ENCODE results near the gene JUP. TPM values are rescaled to one million over a fixed set of nuclear protein-coding genes. Genes with fewer than 3 reads are reported as not detected.

Gene JUP
- total RNA-seq, 1 donor from 2014 or later = 1.3 TPM

- intact Hi-C loops (cut with micrococcal nuclease) = no loop called here
- Mint-ChIP-seq H3K27me3 (ENCODE audit: low read depth) (no peaks in the 10 kb centered on the region), H3K4me3 (ENCODE audit: low read depth) (no peak overlapping the region), H3K4me1 (ENCODE audit: low read depth) (no peaks in the 10 kb centered on the region), H3K36me3 (ENCODE audit: low read depth) (no peaks in the 10 kb centered on the region), H3K27ac (no peak overlapping the region), H3K9me3 (no peaks in the 10 kb centered on the region)
- no peak for DNase-seq (ENCODE audit: low spot score)
Measured at GRCh38 chr17:41771389-41772206, 14.9 kb downstream of the JUP start.

GRCh38 chr17:41769985-41770384 lies 16.5 kb downstream of the JUP start:
- H3K27ac Mint-ChIP-seq = no peak overlapping the region
- no peaks in the 10 kb centered on the region for H3K36me3 Mint-ChIP-seq (ENCODE audit: low read depth)
- H3K4me3 Mint-ChIP-seq (ENCODE audit: low read depth) = no peak overlapping the region
- no peaks in the 10 kb centered on the region for H3K4me1 Mint-ChIP-seq (ENCODE audit: low read depth)
- H3K9me3 Mint-ChIP-seq = no peaks in the 10 kb centered on the region
- DNase-seq (ENCODE audit: low spot score) = no peak
- intact Hi-C loops (cut with micrococcal nuclease) = no loop called here
- H3K27me3 Mint-ChIP-seq (ENCODE audit: low read depth) = no peaks in the 10 kb centered on the region

GRCh38 chr17:41769346-41769862 lies 17.1 kb downstream of the JUP start:
- Mint-ChIP-seq H3K36me3 (ENCODE audit: low read depth) (no peaks in the 10 kb centered on the region), H3K4me1 (ENCODE audit: low read depth) (no peaks in the 10 kb centered on the region), H3K9me3 (no peaks in the 10 kb centered on the region), H3K27ac (no peak overlapping the region), H3K27me3 (ENCODE audit: low read depth) (no peaks in the 10 kb centered on the region), H3K4me3 (ENCODE audit: low read depth) (no peak overlapping the region)
- intact Hi-C loops (cut with micrococcal nuclease) = no loop called here
- no peak for DNase-seq (ENCODE audit: low spot score)

GRCh38 chr17:41768682-41769288 lies 17.7 kb downstream of the JUP start:
- intact Hi-C loops (cut with micrococcal nuclease) = no loop called here
- Mint-ChIP-seq H3K27me3 (ENCODE audit: low read depth) (no peaks in the 10 kb centered on the region), H3K27ac (no peak overlapping the region), H3K4me3 (ENCODE audit: low read depth) (no peak overlapping the region), H3K36me3 (ENCODE audit: low read depth) (no peaks in the 10 kb centered on the region), H3K4me1 (ENCODE audit: low read depth) (no peaks in the 10 kb centered on the region), H3K9me3 (no peaks in the 10 kb centered on the region)
- DNase-seq (ENCODE audit: low spot score) = no peak

GRCh38 chr17:41767324-41768042 lies 19.0 kb downstream of the JUP start:
- DNase-seq (ENCODE audit: low spot score) = no peak
- H3K4me1 Mint-ChIP-seq (ENCODE audit: low read depth) = no peaks in the 10 kb centered on the region
- no peak overlapping the region for H3K4me3 Mint-ChIP-seq (ENCODE audit: low read depth)
- intact Hi-C loops (cut with micrococcal nuclease) = no loop called here
- H3K27me3 Mint-ChIP-seq (ENCODE audit: low read depth) = no peaks in the 10 kb centered on the region
- H3K27ac Mint-ChIP-seq = no peak overlapping the region
- H3K36me3 Mint-ChIP-seq (ENCODE audit: low read depth) = no peaks in the 10 kb centered on the region
- H3K9me3 Mint-ChIP-seq = no peaks in the 10 kb centered on the region

- Mint-ChIP-seq H3K4me1 (ENCODE audit: low read depth) (no peaks in the 10 kb centered on the region), H3K27me3 (ENCODE audit: low read depth) (no peaks in the 10 kb centered on the region), H3K9me3 (no peaks in the 10 kb centered on the region), H3K36me3 (ENCODE audit: low read depth) (no peaks in the 10 kb centered on the region), H3K27ac (no peak overlapping the region), H3K4me3 (ENCODE audit: low read depth) (no peak overlapping the region)
- intact Hi-C loops (cut with micrococcal nuclease) = no loop called here
- no peak for DNase-seq (ENCODE audit: low spot score)
Measured at GRCh38 chr17:41766135-41766534, 20.4 kb downstream of the JUP start.

GRCh38 chr17:41763327-41763726 lies 23.2 kb downstream of the JUP start:
- no peaks in the 10 kb centered on the region for H3K27me3 Mint-ChIP-seq (ENCODE audit: low read depth)
- H3K4me1 Mint-ChIP-seq (ENCODE audit: low read depth) = no peaks in the 10 kb centered on the region
- no peak overlapping the region for H3K4me3 Mint-ChIP-seq (ENCODE audit: low read depth)
- no peaks in the 10 kb centered on the region for H3K9me3 Mint-ChIP-seq
- no peak overlapping the region for H3K27ac Mint-ChIP-seq
- intact Hi-C loops (cut with micrococcal nuclease) = no loop called here
- no peaks in the 10 kb centered on the region for H3K36me3 Mint-ChIP-seq (ENCODE audit: low read depth)
- DNase-seq (ENCODE audit: low spot score) = no peak

- H3K9me3 Mint-ChIP-seq = no peaks in the 10 kb centered on the region
- no peak overlapping the region for H3K27ac Mint-ChIP-seq
- H3K4me3 Mint-ChIP-seq (ENCODE audit: low read depth) = no peak overlapping the region
- intact Hi-C loops (cut with micrococcal nuclease) = no loop called here
- H3K27me3 Mint-ChIP-seq (ENCODE audit: low read depth) = no peaks in the 10 kb centered on the region
- no peaks in the 10 kb centered on the region for H3K4me1 Mint-ChIP-seq (ENCODE audit: low read depth)
- no peak for DNase-seq (ENCODE audit: low spot score)
- no peaks in the 10 kb centered on the region for H3K36me3 Mint-ChIP-seq (ENCODE audit: low read depth)
Measured at GRCh38 chr17:41762841-41763240, 23.7 kb downstream of the JUP start.

- DNase-seq (ENCODE audit: low spot score) = no peak
- no peak overlapping the region for H3K4me3 Mint-ChIP-seq (ENCODE audit: low read depth)
- H3K4me1 Mint-ChIP-seq (ENCODE audit: low read depth) = no peaks in the 10 kb centered on the region
- no peak overlapping the region for H3K27ac Mint-ChIP-seq
- no peaks in the 10 kb centered on the region for H3K9me3 Mint-ChIP-seq
- no peaks in the 10 kb centered on the region for H3K36me3 Mint-ChIP-seq (ENCODE audit: low read depth)
- intact Hi-C loops (cut with micrococcal nuclease) = no loop called here
- no peaks in the 10 kb centered on the region for H3K27me3 Mint-ChIP-seq (ENCODE audit: low read depth)
Measured at GRCh38 chr17:41762391-41762790, 24.1 kb downstream of the JUP start.

- H3K36me3 Mint-ChIP-seq (ENCODE audit: low read depth) = no peaks in the 10 kb centered on the region
- H3K9me3 Mint-ChIP-seq = no peaks in the 10 kb centered on the region
- DNase-seq (ENCODE audit: low spot score) = no peak
- no peaks in the 10 kb centered on the region for H3K4me1 Mint-ChIP-seq (ENCODE audit: low read depth)
- H3K4me3 Mint-ChIP-seq (ENCODE audit: low read depth) = no peak overlapping the region
- no peak overlapping the region for H3K27ac Mint-ChIP-seq
- H3K27me3 Mint-ChIP-seq (ENCODE audit: low read depth) = no peaks in the 10 kb centered on the region
- intact Hi-C loops (cut with micrococcal nuclease) = no loop called here
Measured at GRCh38 chr17:41760878-41761277, 25.6 kb downstream of the JUP start.

GRCh38 chr17:41758601-41759000 lies 27.9 kb downstream of the JUP start:
- intact Hi-C loops (cut with micrococcal nuclease) = no loop called here
- no peak for DNase-seq (ENCODE audit: low spot score)
- Mint-ChIP-seq H3K4me1 (ENCODE audit: low read depth) (no peaks in the 10 kb centered on the region), H3K27ac (no peak overlapping the region), H3K9me3 (no peaks in the 10 kb centered on the region), H3K36me3 (ENCODE audit: low read depth) (no peaks in the 10 kb centered on the region), H3K27me3 (ENCODE audit: low read depth) (no peaks in the 10 kb centered on the region), H3K4me3 (ENCODE audit: low read depth) (no peak overlapping the region)

GRCh38 chr17:41754066-41754465 lies 32.4 kb downstream of the JUP start:
- intact Hi-C loops (cut with micrococcal nuclease) = no loop called here
- no peak for DNase-seq (ENCODE audit: low spot score)
- Mint-ChIP-seq H3K36me3 (ENCODE audit: low read depth) (no peaks in the 10 kb centered on the region), H3K4me1 (ENCODE audit: low read depth) (no peaks in the 10 kb centered on the region), H3K9me3 (no peaks in the 10 kb centered on the region), H3K4me3 (ENCODE audit: low read depth) (no peak overlapping the region), H3K27ac (no peak overlapping the region), H3K27me3 (ENCODE audit: low read depth) (no peaks in the 10 kb centered on the region)

- Mint-ChIP-seq H3K9me3 (no peaks in the 10 kb centered on the region), H3K4me1 (ENCODE audit: low read depth) (no peaks in the 10 kb centered on the region), H3K36me3 (ENCODE audit: low read depth) (no peaks in the 10 kb centered on the region), H3K27me3 (ENCODE audit: low read depth) (no peaks in the 10 kb centered on the region), H3K27ac (no peak overlapping the region), H3K4me3 (ENCODE audit: low read depth) (no peak overlapping the region)
- no peak for DNase-seq (ENCODE audit: low spot score)
- intact Hi-C loops (cut with micrococcal nuclease) = no loop called here
Measured at GRCh38 chr17:41751288-41751687, 35.2 kb downstream of the JUP start.
